A673 (cell line): ENCODE data around the gene GRIN2C.

ENCODE experiments used
- EZH2 ChIP-seq: fragments of 200-600 bp; sonication (generic); IDR thresholded peaks from 2 replicates; pipeline ENCODE4 v1.6.1; 2017; ENCODE audit warnings: borderline replicate concordance, low read depth, mild to moderate bottlenecking, mixed read lengths, antibody characterized with exemption, low read length; ENCODE audit not compliant: poor library complexity, severe bottlenecking
- TF ChIP-seq, protein P1 (sequence below): fragments of 300-800, 200-600 bp; sonication (generic); conservative IDR thresholded peaks from 2 replicates; pipeline ENCODE4 v1.5.1; 2017; ENCODE audit warnings: low read depth, mild to moderate bottlenecking, antibody characterized with exemption, low read length, moderate library complexity, mixed read lengths

DNA sequence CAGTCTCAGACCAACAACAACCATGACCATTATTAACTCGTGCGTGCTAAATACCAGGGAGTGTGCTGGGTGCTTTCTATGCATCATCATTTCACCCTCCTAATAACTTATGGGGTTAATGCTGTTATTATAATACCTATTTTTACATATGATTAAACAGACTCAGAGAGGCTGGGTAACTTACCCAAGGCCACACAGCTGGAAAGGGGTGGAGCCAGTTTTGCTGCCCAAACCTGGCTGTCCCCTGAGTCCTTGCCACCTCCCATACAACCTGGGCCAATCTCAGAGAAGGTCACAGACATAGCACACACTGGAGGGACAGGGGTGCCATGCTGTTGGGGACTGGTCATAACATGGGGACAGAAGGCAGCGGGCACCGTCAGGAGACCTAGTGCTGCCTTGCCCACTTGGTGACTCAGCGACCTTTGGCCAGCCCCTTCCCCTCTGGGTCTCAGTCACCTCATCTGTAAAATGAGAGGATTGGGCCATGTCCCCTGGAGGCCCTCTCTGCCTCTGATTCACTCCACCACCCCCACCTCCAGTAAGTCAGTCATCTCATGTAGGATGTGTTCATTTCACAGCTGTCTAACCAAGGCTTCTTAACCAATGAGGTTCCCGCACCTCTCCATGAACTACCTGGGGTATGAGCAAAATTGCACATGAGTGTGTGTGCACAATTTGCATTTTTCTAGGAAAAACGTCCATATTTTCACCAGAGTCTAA, 45.2 kb upstream of the GRIN2C start:
- TF ChIP-seq, protein P1, sequence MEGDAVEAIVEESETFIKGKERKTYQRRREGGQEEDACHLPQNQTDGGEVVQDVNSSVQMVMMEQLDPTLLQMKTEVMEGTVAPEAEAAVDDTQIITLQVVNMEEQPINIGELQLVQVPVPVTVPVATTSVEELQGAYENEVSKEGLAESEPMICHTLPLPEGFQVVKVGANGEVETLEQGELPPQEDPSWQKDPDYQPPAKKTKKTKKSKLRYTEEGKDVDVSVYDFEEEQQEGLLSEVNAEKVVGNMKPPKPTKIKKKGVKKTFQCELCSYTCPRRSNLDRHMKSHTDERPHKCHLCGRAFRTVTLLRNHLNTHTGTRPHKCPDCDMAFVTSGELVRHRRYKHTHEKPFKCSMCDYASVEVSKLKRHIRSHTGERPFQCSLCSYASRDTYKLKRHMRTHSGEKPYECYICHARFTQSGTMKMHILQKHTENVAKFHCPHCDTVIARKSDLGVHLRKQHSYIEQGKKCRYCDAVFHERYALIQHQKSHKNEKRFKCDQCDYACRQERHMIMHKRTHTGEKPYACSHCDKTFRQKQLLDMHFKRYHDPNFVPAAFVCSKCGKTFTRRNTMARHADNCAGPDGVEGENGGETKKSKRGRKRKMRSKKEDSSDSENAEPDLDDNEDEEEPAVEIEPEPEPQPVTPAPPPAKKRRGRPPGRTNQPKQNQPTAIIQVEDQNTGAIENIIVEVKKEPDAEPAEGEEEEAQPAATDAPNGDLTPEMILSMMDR, result no peak
- TF ChIP-seq EZH2, result no peak
